HepG2 (cell line): ENCODE data around the gene RARA. TPM values are rescaled to one million over a fixed set of nuclear protein-coding genes. Genes with fewer than 3 reads are reported as not detected.

Experiments used
- CAMTA2 ChIP-seq: sonication (generic); formaldehyde crosslinking; IDR thresholded peaks from 2 replicates; pipeline ENCODE4 v1.4.0; 2020; ENCODE audit warnings: mild to moderate bottlenecking, missing genetic modification reagents, borderline replicate concordance
- ETV5 ChIP-seq: IDR thresholded peaks from 2 replicates; pipeline ENCODE4 v1.6.1; 2018; ENCODE audit warnings: missing biosample characterization, missing genetic modification reagents, inconsistent platforms, borderline replicate concordance
- IRF2 ChIP-seq: IDR thresholded peaks from 2 replicates; pipeline ENCODE4 v1.6.1; 2018; ENCODE audit warnings: missing genetic modification reagents, missing compliant biosample characterization
- MXD4 ChIP-seq: IDR thresholded peaks from 2 replicates; pipeline ENCODE4 v1.6.1; 2016; ENCODE audit warnings: mild to moderate bottlenecking, missing biosample characterization, missing genetic modification reagents
- PAX8 ChIP-seq: sonication (generic); formaldehyde crosslinking; IDR thresholded peaks from 2 replicates; pipeline ENCODE4 v1.8.0; 2022; ENCODE audit warnings: mild to moderate bottlenecking, missing genetic modification reagents, borderline replicate concordance
- RXRB ChIP-seq: IDR thresholded peaks from 2 replicates; pipeline ENCODE4 v1.6.1; 2016; ENCODE audit warnings: borderline replicate concordance, missing genetic modification reagents, missing compliant biosample characterization
- SNAPC2 ChIP-seq: sonication (generic); formaldehyde crosslinking; IDR thresholded peaks from 2 replicates; pipeline ENCODE4 v1.8.1; 2022; ENCODE audit warnings: mild to moderate bottlenecking, missing genetic modification reagents
- SP1 ChIP-seq, 2 experiments: fragments of 450-650 bp in 1 of 2; sonication (generic) in 1 of 2; formaldehyde crosslinking in 1 of 2; IDR thresholded peaks; 2 replicates each; pipeline versions ENCODE4 v1.4.0 to v1.6.1; 2016 to 2020; ENCODE audit warnings: missing genetic modification reagents in 1 of 2
- TCF7L2 ChIP-seq: IDR thresholded peaks from 2 replicates; pipeline ENCODE4 v1.6.1; 2011; ENCODE audit warnings: mild to moderate bottlenecking, low read depth, low read length, moderate library complexity
- ZMYM3 ChIP-seq: sonication (generic); formaldehyde crosslinking; IDR thresholded peaks from 2 replicates; pipeline ENCODE4 v1.5.1; 2020; ENCODE audit warnings: mild to moderate bottlenecking, missing genetic modification reagents
- ZNF367 ChIP-seq: sonication (generic); formaldehyde crosslinking; IDR thresholded peaks from 2 replicates; pipeline ENCODE4 v1.4.0; 2020; ENCODE audit warnings: missing genetic modification reagents, borderline replicate concordance
- ZNF530 ChIP-seq: sonication (generic); formaldehyde crosslinking; IDR thresholded peaks from 2 replicates; pipeline ENCODE4 v1.5.0; 2020; ENCODE audit warnings: low read depth, mild to moderate bottlenecking, missing genetic modification reagents
- polyA plus RNA-seq, 8 experiments: library from polyadenylated mRNA; depleted of rRNA in 3 of 8; stranded (reverse) in 7 of 8; unstranded in 1 of 8; fragments of >200 nt; fragmentation: Illumina TruSeq in 4 of 8; extraction: Trizol in 4 of 8; gene quantifications; 2 replicates each; pipeline versions ENCODE4 v1.2.1 to v1.2.3, GENCODE V29; 2011 to 2016; ENCODE audit warnings: low read depth in 4 of 8, missing spikeins in 1 of 8, mixed read lengths in 1 of 8; ENCODE audit not compliant: insufficient read depth in 1 of 8
- total RNA-seq, 5 experiments: library from RNA; depleted of rRNA; stranded (reverse); fragments of >200 nt; fragmentation: Illumina TruSeq; extraction: Trizol; gene quantifications; 2 replicates each; pipeline ENCODE4 v1.2.3, GENCODE V29; 2016; ENCODE audit warnings: low read depth in 1 of 5
- TF ChIP-seq, protein P1 (sequence below): sonication (generic); formaldehyde crosslinking; IDR thresholded peaks from 2 replicates; pipeline ENCODE4 v1.4.0; 2020; ENCODE audit warnings: missing genetic modification reagents, borderline replicate concordance
- TF ChIP-seq, protein P2 (sequence below): IDR thresholded peaks from 2 replicates; pipeline ENCODE4 v1.6.1; 2016; ENCODE audit warnings: low read depth
- TF ChIP-seq, protein P3 (sequence below): sonication (generic); formaldehyde crosslinking; IDR thresholded peaks from 2 replicates; pipeline ENCODE4 v1.4.0; 2020; ENCODE audit warnings: missing genetic modification reagents
- TF ChIP-seq, protein P4 (sequence below): sonication (generic); formaldehyde crosslinking; IDR thresholded peaks from 2 replicates; pipeline ENCODE4 v1.5.0; 2020; ENCODE audit warnings: mild to moderate bottlenecking, missing genetic modification reagents, borderline replicate concordance

RARA gene
- total and polyA plus RNA-seq, 2 of the 13 experiments (the other 11 are each of a cell fraction or from before 2014, with no cell fraction given), result 6.4 to 8.6 TPM

DNA sequence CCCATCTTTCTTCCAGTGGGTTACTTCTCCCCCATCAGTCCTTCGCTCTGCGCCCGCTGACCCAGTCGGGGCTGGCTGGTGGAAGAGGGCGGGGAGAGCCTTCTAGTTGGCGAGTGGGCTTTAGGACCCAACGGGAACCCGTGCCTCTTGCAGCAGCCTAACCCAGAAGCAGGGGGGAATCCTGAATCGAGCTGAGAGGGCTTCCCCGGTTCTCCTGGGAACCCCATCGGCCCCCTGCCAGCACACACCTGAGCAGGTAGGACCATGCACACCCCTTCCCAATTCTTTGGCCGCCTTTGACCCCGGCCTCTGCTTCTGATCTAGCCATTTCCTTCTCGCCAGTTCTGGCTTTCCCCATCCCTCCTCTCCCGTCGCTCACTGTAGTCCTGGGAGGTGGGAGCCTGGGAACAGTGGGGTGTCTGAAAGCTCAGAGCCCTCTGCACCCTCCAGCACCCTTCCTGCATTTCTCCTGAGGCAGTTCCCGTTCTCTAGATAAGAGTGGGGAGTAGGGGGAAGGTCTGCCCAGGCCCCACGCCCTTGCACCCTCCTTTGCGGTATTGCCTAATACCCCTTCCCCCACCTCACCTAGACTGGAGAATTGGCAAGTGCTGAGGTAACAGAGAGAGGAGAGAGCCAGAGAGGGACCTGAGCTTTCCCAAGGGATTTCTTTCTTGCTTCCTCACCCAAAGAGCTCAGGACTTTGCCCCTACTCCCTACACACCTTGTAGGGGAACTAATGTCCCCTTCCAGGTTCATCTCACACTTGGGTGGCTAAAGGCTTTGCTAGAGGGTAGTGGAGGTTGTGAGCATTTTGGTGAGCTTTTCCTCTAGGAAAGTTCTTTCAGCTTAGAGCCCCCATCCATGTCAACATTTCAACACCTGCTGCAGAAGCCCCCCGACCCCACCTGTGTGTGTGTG lies at the start of gene RARA (continued):
- TF ChIP-seq, protein P1, sequence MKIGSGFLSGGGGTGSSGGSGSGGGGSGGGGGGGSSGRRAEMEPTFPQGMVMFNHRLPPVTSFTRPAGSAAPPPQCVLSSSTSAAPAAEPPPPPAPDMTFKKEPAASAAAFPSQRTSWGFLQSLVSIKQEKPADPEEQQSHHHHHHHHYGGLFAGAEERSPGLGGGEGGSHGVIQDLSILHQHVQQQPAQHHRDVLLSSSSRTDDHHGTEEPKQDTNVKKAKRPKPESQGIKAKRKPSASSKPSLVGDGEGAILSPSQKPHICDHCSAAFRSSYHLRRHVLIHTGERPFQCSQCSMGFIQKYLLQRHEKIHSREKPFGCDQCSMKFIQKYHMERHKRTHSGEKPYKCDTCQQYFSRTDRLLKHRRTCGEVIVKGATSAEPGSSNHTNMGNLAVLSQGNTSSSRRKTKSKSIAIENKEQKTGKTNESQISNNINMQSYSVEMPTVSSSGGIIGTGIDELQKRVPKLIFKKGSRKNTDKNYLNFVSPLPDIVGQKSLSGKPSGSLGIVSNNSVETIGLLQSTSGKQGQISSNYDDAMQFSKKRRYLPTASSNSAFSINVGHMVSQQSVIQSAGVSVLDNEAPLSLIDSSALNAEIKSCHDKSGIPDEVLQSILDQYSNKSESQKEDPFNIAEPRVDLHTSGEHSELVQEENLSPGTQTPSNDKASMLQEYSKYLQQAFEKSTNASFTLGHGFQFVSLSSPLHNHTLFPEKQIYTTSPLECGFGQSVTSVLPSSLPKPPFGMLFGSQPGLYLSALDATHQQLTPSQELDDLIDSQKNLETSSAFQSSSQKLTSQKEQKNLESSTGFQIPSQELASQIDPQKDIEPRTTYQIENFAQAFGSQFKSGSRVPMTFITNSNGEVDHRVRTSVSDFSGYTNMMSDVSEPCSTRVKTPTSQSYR (CRISPR knock-in tag), result peak; percentile 89
- TF ChIP-seq ZMYM3 (CRISPR knock-in tag), result peak; percentile 93
- peak; percentile 14; the same call in 1 of the 2 replicates for TF ChIP-seq ETV5
- TF ChIP-seq ZNF530 (CRISPR knock-in tag), result no peak
- TF ChIP-seq IRF2 (CRISPR knock-in tag), result 0 out of 2 replicates have a peak, but pooled peaks have one; percentile 71
- TF ChIP-seq PAX8 (CRISPR knock-in tag), result no peak
- TF ChIP-seq, protein P2, sequence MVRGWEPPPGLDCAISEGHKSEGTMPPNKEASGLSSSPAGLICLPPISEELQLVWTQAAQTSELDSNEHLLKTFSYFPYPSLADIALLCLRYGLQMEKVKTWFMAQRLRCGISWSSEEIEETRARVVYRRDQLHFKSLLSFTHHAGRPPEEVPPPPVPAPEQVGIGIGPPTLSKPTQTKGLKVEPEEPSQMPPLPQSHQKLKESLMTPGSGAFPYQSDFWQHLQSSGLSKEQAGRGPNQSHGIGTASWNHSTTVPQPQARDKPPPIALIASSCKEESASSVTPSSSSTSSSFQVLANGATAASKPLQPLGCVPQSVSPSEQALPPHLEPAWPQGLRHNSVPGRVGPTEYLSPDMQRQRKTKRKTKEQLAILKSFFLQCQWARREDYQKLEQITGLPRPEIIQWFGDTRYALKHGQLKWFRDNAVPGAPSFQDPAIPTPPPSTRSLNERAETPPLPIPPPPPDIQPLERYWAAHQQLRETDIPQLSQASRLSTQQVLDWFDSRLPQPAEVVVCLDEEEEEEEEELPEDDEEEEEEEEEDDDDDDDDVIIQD (CRISPR knock-in tag), result no peak
- TF ChIP-seq ZNF367 (CRISPR knock-in tag), result no peak
- TF ChIP-seq, protein P3, sequence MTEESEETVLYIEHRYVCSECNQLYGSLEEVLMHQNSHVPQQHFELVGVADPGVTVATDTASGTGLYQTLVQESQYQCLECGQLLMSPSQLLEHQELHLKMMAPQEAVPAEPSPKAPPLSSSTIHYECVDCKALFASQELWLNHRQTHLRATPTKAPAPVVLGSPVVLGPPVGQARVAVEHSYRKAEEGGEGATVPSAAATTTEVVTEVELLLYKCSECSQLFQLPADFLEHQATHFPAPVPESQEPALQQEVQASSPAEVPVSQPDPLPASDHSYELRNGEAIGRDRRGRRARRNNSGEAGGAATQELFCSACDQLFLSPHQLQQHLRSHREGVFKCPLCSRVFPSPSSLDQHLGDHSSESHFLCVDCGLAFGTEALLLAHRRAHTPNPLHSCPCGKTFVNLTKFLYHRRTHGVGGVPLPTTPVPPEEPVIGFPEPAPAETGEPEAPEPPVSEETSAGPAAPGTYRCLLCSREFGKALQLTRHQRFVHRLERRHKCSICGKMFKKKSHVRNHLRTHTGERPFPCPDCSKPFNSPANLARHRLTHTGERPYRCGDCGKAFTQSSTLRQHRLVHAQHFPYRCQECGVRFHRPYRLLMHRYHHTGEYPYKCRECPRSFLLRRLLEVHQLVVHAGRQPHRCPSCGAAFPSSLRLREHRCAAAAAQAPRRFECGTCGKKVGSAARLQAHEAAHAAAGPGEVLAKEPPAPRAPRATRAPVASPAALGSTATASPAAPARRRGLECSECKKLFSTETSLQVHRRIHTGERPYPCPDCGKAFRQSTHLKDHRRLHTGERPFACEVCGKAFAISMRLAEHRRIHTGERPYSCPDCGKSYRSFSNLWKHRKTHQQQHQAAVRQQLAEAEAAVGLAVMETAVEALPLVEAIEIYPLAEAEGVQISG (CRISPR knock-in tag), result peak; percentile 52; the same call in 1 of the 2 replicates
- no peak for TF ChIP-seq TCF7L2
- no peak for TF ChIP-seq SP1 (IDR thresholded peaks at IDR 0.05)
- peak; percentile 48; the same call in 1 of the 2 replicates for TF ChIP-seq SP1 (CRISPR knock-in tag; IDR thresholded peaks at IDR 0.05)
- TF ChIP-seq MXD4 (CRISPR knock-in tag), result 0 out of 2 replicates have a peak, but pooled peaks have one; percentile 36
- TF ChIP-seq RXRB (CRISPR knock-in tag), result no peak
- TF ChIP-seq CAMTA2 (CRISPR knock-in tag), result 0 out of 2 replicates have a peak, but pooled peaks have one; percentile 16
- no peak for TF ChIP-seq SNAPC2 (CRISPR knock-in tag)
- TF ChIP-seq, protein P4, sequence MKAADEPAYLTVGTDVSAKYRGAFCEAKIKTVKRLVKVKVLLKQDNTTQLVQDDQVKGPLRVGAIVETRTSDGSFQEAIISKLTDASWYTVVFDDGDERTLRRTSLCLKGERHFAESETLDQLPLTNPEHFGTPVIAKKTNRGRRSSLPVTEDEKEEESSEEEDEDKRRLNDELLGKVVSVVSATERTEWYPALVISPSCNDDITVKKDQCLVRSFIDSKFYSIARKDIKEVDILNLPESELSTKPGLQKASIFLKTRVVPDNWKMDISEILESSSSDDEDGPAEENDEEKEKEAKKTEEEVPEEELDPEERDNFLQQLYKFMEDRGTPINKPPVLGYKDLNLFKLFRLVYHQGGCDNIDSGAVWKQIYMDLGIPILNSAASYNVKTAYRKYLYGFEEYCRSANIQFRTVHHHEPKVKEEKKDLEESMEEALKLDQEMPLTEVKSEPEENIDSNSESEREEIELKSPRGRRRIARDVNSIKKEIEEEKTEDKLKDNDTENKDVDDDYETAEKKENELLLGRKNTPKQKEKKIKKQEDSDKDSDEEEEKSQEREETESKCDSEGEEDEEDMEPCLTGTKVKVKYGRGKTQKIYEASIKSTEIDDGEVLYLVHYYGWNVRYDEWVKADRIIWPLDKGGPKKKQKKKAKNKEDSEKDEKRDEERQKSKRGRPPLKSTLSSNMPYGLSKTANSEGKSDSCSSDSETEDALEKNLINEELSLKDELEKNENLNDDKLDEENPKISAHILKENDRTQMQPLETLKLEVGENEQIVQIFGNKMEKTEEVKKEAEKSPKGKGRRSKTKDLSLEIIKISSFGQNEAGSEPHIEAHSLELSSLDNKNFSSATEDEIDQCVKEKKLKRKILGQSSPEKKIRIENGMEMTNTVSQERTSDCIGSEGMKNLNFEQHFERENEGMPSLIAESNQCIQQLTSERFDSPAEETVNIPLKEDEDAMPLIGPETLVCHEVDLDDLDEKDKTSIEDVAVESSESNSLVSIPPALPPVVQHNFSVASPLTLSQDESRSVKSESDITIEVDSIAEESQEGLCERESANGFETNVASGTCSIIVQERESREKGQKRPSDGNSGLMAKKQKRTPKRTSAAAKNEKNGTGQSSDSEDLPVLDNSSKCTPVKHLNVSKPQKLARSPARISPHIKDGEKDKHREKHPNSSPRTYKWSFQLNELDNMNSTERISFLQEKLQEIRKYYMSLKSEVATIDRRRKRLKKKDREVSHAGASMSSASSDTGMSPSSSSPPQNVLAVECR, result peak; percentile 68
